ENCODE results near the gene GRIK2. TPM values are rescaled to one million over a fixed set of nuclear protein-coding genes. Genes with fewer than 3 reads are reported as not detected.

GRIK2 gene
- total RNA-seq, 4 donors from 2014 or later = 4.7 to 16.2 (median 7.5) TPM

DNA sequence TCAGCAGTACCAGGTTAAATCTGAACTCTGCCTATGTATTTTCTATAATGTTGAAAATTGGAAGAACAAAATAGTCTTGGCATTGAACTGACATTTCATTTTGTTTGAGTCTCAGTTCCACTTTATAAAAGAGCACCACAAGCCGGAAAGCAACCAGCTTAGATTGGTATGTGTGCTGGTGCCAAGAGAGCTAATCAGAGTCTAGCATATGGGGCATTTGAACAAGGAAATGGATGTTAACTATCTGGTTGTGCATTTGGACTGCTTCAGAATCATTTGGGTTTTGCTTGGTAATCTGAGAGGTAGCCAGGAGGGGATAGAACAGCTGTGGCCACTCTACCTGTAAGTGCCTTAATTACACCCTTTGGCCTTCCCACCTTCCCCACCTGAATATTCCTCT, 184.8 kb downstream of the GRIK2 start:
- TF ChIP-seq POLR2A (IDR thresholded peaks at IDR 0.05) = no peak
- TF ChIP-seq EP300 (IDR thresholded peaks at IDR 0.05) = no peak
- TF ChIP-seq, protein P1, sequence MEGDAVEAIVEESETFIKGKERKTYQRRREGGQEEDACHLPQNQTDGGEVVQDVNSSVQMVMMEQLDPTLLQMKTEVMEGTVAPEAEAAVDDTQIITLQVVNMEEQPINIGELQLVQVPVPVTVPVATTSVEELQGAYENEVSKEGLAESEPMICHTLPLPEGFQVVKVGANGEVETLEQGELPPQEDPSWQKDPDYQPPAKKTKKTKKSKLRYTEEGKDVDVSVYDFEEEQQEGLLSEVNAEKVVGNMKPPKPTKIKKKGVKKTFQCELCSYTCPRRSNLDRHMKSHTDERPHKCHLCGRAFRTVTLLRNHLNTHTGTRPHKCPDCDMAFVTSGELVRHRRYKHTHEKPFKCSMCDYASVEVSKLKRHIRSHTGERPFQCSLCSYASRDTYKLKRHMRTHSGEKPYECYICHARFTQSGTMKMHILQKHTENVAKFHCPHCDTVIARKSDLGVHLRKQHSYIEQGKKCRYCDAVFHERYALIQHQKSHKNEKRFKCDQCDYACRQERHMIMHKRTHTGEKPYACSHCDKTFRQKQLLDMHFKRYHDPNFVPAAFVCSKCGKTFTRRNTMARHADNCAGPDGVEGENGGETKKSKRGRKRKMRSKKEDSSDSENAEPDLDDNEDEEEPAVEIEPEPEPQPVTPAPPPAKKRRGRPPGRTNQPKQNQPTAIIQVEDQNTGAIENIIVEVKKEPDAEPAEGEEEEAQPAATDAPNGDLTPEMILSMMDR (IDR thresholded peaks at IDR 0.05) = no peak
- 68 to 76% methylated on average over 1 of the region's 1 CpG for WGBS, 2 donors
- H3K4me3 ChIP-seq = no peak overlapping the region

DNA sequence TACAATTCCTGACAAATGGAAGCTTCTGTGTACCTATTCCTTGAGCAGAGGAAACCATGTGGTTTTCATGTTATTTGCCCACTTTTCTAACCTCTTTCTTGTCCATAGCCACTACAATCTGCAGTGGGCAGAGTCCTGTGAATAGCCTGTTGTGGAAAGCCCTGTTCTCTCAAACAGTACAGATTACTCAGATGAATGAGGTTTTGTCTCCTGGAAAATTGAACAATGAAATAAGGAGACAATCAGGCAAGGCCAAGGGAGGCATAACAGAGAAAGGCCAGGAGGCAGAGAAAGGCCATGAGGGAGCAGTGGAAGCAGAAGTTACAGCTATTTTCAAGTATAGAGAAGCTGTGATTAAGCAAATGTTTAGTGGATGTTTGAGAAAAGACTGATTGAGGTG, 189.3 kb downstream of the GRIK2 start:
- Histone ChIP-seq H3K27ac (no peak overlapping the region), H3K36me3 (no peaks in the 10 kb centered on the region), H3K9me3 (no peaks in the 10 kb centered on the region), H3K4me1 (no peaks in the 10 kb centered on the region), H3K4me3 (no peak overlapping the region), H3K27me3 (no peaks in the 10 kb centered on the region)
- TF ChIP-seq POLR2A (IDR thresholded peaks at IDR 0.05) = no peak
- TF ChIP-seq, protein P1 (IDR thresholded peaks at IDR 0.05) = no peak
- TF ChIP-seq EP300 (IDR thresholded peaks at IDR 0.05) = no peak
- DNase-seq (ENCODE audit: low spot score in 2 of 2) = no peak

More for the DNA sequence above, 184.8 kb downstream of the GRIK2 start:
- Histone ChIP-seq H3K4me1 (no peaks in the 10 kb centered on the region), H3K9me3 (no peaks in the 10 kb centered on the region), H3K36me3 (no peaks in the 10 kb centered on the region), H3K27ac (no peak overlapping the region), H3K27me3 (no peaks in the 10 kb centered on the region)
- DNase-seq (ENCODE audit: low spot score in 2 of 2) = no peak

DNA sequence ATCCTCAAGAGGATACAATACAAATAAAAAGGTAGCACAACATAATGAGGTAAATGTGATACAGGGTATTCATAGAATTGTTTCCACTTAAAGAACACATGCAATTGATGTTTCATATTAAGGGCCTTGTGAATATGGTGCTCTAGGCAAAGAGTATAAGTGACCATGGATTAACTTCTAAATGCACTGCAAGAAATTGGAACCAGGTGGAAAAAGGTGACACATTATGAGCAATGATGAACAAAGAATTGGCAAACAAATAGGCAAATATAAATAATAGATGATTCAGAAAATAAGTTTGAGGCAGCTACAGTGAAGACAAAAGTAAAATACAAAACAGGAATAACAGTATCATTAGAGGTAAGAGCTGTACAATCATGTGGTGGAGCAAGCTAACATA, 192.0 kb downstream of the GRIK2 start:
- TF ChIP-seq EP300 (IDR thresholded peaks at IDR 0.05) = no peak
- no peak for TF ChIP-seq POLR2A (IDR thresholded peaks at IDR 0.05)
- TF ChIP-seq, protein P1 (IDR thresholded peaks at IDR 0.05) = no peak
- no peak overlapping the region for H3K4me3 ChIP-seq
- no peaks in the 10 kb centered on the region for H3K4me1 ChIP-seq
- no peaks in the 10 kb centered on the region for H3K9me3 ChIP-seq
- no peaks in the 10 kb centered on the region for H3K36me3 ChIP-seq
- H3K27me3 ChIP-seq = no peaks in the 10 kb centered on the region
- H3K27ac ChIP-seq = no peak overlapping the region
- no peak for DNase-seq (ENCODE audit: low spot score in 2 of 2)

DNA sequence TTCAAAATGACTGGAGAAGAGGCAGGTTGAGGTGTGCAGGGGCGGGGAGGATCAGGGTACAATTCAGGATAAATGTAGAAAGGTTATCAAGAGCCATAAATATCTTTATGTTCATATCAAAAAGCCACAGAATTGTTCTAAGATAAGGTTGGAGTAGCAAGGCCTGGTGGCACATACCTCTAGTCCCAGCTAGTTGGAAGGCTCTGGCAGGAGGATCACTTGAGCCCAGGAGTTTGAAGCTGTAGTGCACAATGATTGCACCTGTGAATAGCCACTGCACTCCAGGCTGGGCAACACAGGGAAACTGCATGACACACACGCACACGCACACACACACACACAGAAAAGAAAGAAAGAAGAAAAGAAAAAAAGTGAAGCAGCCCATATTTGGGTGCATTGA, 194.8 kb downstream of the GRIK2 start:
- TF ChIP-seq EP300 (IDR thresholded peaks at IDR 0.05) = no peak
- no peak for TF ChIP-seq POLR2A (IDR thresholded peaks at IDR 0.05)
- TF ChIP-seq, protein P1 (IDR thresholded peaks at IDR 0.05) = no peak
- Histone ChIP-seq H3K4me1 (no peaks in the 10 kb centered on the region), H3K9me3 (no peaks in the 10 kb centered on the region), H3K4me3 (no peak overlapping the region), H3K27me3 (no peaks in the 10 kb centered on the region), H3K27ac (no peak overlapping the region), H3K36me3 (no peaks in the 10 kb centered on the region)
- WGBS, 2 donors = 86 to 95% methylated on average over 3 of the region's 3 CpGs
- DNase-seq (ENCODE audit: low spot score in 2 of 2) = no peak

DNA sequence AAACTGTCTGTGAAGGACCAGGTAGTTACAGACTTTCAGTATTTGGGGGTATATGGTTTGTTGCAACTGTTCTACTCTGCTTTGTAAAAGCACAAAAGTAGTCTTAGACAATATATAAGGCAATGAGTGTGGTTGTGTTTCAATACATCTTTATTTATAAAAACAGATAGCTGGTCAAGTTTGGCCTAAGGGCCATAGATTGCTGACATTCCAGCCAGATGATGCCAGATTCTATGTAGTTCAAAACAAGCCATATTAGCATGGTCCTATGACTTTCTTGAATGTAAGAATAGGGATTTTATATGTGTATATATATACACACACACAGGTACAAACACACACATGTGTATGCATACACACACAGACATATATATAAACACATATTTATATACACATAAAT, 201.8 kb downstream of the GRIK2 start:
- Histone ChIP-seq H3K36me3 (no peaks in the 10 kb centered on the region), H3K9me3 (no peaks in the 10 kb centered on the region), H3K4me3 (no peak overlapping the region), H3K27ac (no peak overlapping the region), H3K4me1 (no peaks in the 10 kb centered on the region), H3K27me3 (no peaks in the 10 kb centered on the region)
- no peak for DNase-seq (ENCODE audit: low spot score in 2 of 2)
- TF ChIP-seq, protein P1 (IDR thresholded peaks at IDR 0.05) = no peak
- no peak for TF ChIP-seq POLR2A (IDR thresholded peaks at IDR 0.05)
- no peak for TF ChIP-seq EP300 (IDR thresholded peaks at IDR 0.05)

Data from tibial nerve (tissue), 4 donors.